MM.1S (cell line): ENCODE data around the gene TAC1.

Experiments
- EZH2phosphoT487 ChIP-seq: fragments of 300-600 bp; sonication (generic); IDR thresholded peaks from 2 replicates; pipeline ENCODE4 v1.6.1; 2018; ENCODE audit warnings: antibody characterized with exemption, low read length
- TF ChIP-seq, protein P1 (sequence below): fragments of 300-600 bp; sonication (generic); IDR thresholded peaks from 2 replicates; pipeline ENCODE4 v1.5.1; 2016; ENCODE audit warnings: antibody characterized with exemption, low read length, mixed read lengths

DNA sequence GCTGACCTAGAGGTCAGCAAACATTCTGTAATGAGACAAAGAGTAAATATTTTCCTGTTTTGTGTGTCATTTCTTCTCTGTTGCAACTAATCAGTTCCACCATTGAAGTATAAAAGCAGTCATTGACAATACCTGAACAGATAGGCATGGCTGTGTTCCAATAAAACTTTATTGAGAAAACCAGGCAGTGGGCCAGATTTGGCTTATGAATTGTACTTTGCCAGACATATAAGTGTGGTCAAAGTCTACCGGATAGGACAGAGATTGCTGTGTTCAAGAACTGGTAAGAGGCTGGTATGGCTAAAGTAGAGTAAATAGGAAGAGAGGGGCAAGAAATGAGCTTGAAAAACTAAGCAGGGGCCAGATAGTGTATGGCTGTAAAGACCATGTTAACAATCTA is 38.3 kb upstream of the TAC1 start:
- TF ChIP-seq, protein P1, sequence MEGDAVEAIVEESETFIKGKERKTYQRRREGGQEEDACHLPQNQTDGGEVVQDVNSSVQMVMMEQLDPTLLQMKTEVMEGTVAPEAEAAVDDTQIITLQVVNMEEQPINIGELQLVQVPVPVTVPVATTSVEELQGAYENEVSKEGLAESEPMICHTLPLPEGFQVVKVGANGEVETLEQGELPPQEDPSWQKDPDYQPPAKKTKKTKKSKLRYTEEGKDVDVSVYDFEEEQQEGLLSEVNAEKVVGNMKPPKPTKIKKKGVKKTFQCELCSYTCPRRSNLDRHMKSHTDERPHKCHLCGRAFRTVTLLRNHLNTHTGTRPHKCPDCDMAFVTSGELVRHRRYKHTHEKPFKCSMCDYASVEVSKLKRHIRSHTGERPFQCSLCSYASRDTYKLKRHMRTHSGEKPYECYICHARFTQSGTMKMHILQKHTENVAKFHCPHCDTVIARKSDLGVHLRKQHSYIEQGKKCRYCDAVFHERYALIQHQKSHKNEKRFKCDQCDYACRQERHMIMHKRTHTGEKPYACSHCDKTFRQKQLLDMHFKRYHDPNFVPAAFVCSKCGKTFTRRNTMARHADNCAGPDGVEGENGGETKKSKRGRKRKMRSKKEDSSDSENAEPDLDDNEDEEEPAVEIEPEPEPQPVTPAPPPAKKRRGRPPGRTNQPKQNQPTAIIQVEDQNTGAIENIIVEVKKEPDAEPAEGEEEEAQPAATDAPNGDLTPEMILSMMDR, result no peak
- no peak for TF ChIP-seq EZH2phosphoT487
